GM23248 (cell line): ENCODE results near the gene BSCL2.

Experiments used
- EZH2 ChIP-seq: fragments of 200-600 bp; sonication (generic); IDR thresholded peaks from 2 replicates; pipeline ENCODE4 v1.6.1; 2018; ENCODE audit warnings: antibody characterized with exemption, mild to moderate bottlenecking; ENCODE audit not compliant: insufficient read depth, poor library complexity, severe bottlenecking
- EZH2phosphoT487 ChIP-seq: fragments of 200-600 bp; sonication (generic); IDR thresholded peaks from 2 replicates; pipeline ENCODE4 v1.6.1; 2018; ENCODE audit warnings: antibody characterized with exemption, moderate library complexity, mild to moderate bottlenecking, low read depth; ENCODE audit not compliant: insufficient read depth

DNA sequence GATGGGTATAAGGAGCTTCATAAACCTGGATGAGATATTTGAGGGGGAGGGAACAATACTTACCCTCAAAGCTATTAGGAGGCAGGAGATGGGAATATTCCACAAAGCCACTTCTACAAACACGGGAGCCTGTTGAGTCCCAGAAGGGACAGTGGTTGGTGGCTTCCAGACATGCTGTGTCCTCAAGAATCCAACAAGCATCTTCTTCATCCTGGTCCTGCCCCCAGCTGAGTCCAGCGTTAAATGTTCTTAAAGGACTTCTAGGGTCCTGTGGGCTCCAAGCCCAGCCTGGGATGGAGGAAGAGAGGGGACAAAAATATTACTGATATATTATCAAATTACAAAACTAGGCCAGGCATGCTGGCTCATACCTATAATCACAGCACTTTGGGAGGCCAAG is 39.8 kb downstream of the BSCL2 start:
- TF ChIP-seq EZH2 (no peak), EZH2phosphoT487 (no peak)
